Activated CD8-positive, alpha-beta memory T cell treated with anti-CD3 and anti-CD28 coated beads, Interleukin-2, amount 50 U/mL, for 1 hour (primary cell): Measurements from ENCODE around the gene FCRL5.
"Not testable (repeated sequence)": the region's sequence is repeated elsewhere in the genome, so short reads cannot be mapped to it uniquely, and the experiment has no call there.

Source experiments
- DNase-seq: peaks from one replicate; pipeline ENCODE4 v3.0.0-alpha.2; 2020; ENCODE audit errors: extremely low read depth

Gene FCRL5

DNA sequence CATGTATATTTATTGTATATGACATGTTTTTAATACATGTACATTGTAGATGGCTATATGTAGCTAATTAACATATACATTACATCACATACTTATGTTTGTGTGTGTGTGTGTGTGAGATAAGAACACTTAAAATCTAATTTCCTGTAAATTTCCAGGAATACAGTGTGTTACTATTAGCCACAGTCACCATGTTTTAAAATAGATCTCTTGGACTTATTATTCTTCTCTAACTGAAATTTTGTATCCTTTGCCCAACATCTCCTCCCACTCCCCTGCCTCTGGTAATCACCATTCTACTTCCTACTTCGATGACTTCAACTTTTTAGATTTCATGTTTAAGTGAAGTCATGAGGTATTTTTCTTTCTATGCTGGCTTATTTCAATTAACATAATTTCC, 64.8 kb downstream of the FCRL5 start:
- no peak for DNase-seq

- no peak for DNase-seq
These were observed 65.2 kb downstream of the FCRL5 start for GRCh38 chr1:157487096-157487495.

- not testable (repeated sequence) for DNase-seq
These were observed 65.9 kb downstream of the FCRL5 start for GRCh38 chr1:157486400-157486799.

DNA sequence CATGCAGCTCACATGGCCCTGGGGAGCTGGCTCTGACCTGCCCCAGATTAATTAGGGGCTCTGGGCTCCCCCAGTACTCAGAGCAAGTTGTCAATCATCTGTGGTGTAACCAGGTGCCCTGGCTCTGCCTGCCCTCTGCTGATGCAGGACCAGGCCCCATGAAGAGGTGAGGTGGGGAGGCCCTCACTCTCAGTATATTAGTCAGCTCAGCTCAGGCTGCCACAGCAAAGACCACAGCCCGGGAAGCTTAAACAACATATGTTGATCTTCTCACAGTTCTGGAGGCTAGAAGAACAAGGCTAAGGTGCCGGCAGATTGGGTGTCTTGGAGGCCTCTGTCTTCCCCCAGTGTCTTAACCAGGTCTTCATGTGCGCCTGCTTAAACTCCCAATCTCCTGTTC, 66.5 kb downstream of the FCRL5 start:
- DNase-seq = no peak

DNA sequence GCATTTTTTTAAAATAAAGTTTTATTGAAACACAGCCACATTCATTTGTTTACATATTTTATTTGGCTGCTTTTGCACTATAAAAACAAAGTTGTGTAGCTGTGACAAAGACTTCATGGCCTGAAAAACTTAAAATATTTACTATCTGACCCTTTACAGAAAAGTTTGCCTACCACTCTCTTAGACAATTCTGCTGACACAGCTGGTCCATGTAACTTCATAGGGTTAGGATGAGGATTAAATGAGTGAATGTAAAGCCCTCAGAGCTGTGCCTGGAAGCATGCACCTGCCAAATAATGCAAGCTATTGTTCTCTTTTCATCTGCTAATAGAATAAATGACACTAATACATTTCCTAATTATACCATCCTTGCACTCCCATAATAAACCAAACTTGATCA, 67.7 kb downstream of the FCRL5 start:
- DNase-seq = no peak

- DNase-seq = no peak
These were observed 68.7 kb downstream of the FCRL5 start for GRCh38 chr1:157483635-157484034.

- no peak for DNase-seq
These were observed 69.6 kb downstream of the FCRL5 start for GRCh38 chr1:157482717-157483116.

DNA sequence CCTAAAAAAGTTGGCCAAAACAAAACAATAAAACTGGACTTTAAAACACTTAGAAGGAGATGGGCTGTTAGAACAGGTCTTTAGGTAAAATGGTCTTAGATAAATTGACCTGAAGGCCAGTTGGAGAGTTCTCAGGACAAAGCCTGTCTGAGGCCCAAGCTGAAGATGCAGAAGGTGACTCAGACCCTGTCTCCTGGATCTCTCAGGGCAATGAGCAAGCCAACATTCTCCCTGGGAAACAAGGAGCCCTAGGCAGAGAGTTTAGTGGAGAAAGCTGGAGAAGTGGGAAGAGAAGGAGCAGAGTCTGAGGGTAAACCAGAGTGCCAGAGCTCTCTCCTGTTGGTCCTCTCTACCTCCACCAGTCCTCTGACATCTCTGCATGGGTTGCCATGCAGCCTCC, 70.1 kb downstream of the FCRL5 start:
- no peak for DNase-seq

- DNase-seq = no peak
These were observed 74.3 kb downstream of the FCRL5 start for GRCh38 chr1:157478030-157478429.

DNA sequence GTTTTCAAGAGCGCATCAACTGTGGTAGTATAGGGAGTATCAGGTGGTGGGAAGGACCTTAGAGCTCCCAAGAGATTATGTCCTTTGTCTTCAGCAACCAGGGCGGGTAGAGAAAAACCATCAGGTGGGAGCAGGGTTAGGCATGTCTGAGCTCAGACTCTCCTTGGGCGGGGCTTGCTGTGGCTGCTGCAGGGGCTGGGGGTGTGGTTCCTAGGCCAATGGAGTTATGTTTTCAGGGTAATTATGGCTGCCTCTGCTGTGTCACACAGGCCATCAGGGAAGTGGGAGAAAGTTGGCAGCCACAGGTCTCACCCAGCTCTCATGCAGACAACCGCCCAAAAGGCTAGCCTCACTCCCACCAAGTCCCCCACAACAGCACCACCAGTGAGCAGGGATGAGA, 74.9 kb downstream of the FCRL5 start:
- DNase-seq = no peak

DNA sequence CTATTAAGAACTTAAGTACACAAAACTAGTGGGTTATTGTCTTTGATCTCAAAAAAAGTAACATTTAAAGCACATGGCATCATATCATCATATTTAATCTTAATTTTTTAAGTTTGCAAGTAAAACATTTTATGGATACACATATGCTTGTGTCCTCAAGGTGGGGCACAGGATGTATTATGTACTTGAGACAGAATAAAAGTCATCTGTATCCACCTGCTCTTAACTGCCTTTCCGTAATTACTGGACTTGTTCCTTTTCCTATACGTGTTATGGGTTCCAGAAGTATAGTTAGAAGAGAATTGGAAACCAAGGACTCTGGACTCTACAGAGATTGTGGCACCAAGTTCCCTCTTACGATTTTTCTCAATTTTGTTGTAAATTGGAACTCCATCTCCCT, 79.4 kb downstream of the FCRL5 start:
- no peak for DNase-seq

DNA sequence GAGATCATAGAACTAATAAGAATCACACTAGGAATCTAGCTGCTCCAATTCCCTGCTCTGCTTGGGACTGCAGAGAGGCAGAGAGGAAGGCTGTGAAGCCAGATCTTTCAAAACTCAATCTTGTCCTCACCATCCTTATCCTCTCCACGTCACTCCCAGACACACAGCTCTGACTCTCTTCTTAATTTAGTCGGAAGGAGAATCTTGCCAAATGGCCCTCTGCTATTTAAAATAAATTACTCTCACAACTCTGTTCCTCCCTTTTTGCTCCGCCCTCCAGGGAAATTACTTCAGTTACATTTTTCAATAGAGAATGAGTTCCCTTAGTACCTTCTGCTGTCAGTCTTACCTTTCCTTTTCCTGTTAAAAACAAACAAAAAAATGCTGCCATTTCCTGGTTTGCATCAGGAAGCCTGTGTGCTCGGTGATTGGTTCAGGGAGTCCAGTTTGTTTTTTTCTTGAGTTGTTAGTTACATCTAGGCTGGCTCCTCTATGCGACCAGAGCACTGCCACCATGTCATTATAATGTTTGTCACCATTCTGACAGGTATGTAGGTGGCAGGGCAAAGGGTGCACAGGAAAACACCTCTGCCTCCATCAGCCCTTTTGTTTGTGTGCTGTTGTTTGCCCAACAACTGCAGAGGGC, 80.1 kb downstream of the FCRL5 start:
- no peak for DNase-seq

DNA sequence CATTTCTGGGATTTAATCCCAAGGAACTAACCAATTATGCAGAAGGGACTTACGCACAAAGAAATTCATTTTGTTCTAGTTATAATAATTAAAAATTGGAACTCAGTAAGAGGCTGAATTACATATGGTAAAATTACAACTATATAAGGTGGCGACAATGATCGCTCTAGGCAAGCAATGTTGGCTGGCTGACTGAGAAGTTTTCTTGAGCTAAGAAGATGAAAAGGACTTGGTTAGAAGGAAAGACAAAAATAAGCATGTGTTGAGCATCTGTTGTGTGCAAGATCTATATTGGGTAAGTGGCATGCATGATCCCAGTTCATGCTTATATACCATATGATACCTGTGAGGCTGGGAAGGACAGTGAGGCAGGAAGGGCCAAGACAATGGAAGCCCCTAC, 80.8 kb downstream of the FCRL5 start:
- DNase-seq = no peak

DNA sequence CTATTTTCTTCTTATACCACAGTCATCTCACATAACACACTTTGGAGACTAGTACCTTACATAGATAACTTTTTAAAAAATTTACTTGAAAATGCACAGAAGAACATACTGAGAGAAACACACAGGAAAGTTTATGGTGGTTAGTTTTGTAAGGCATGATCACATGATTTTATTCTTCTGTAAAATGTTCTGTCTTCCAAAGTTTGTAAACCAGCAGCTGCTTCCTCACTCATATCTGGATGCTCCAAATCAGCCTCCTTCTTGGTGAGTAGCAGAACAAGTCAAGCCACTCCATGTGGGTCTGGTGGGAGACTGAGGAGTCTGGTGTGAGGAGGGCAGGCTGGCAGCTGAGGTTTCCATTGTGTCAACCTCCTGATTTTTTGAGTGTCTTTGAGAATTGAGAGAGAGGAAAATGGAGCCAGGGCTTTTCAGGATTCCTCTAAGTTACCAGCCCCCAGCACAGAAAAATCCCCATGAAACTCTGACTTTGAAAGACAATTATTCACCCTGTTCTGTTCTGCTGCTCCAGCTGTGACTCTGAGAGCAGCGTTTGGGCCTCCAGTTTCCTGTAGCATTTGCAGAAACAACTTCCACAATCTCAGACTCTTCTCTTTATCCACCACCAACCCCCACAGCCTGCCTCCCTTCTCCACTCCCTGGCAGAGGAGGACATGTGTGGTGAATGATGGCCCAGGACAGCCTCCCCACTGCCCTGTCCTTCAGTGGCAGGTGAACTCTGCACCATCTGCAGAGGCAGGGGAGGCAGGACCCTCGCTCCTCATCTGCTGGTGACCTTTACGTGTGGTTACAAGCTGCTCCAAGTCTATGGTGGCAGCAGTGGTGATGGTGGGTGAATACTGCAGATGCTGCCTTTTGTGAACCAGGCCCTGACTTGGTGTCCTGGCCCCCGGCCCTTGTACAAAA, 82.3 kb downstream of the FCRL5 start:
- DNase-seq = no peak

DNA sequence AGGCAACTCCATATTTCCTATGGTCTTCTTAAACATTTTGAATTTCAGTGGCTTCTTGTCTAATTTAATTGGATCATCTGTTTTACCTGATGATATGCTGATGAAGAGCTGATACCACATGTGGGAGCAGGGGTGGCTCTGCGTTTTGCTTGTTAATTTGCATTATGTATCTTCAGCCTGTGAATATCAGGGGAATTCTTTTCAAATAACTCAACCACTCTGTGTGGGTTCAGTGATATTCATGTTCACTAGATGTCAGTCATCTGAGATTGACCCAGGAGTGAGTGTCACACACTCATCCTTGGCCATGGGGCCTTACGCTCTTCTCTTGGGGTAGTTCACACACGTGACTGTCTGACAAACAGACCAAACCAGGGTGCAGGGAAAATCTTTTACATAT, 83.0 kb downstream of the FCRL5 start:
- DNase-seq = no peak

DNA sequence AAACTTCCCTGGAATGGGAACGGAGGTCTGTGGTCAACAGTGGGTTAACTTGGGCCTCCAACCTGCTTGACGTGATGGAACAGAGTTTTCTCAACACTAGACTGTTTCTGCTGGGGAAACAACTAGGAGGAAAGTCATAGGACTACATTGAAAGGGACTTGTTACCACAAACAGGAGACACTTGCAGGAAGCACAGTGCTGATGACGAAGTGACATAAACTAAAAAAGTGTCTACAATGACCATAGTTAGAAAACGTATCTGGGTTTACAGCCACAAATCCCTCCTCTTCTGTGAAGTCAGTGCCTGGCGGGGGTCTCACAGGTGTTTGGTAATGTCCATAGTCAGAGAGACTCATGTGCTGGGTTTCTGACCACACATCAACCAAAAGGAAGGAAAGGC, 86.3 kb downstream of the FCRL5 start:
- DNase-seq = no peak
